GM18499 (cell line): ENCODE data around the gene NR3C1.

Source experiments
- ATAC-seq: cut with Tn5 transposase; IDR thresholded peaks from one replicate; pipeline ENCODE4 v1.9.1; 2021; ENCODE audit warnings: moderate number of reproducible peaks; ENCODE audit not compliant: insufficient read depth, unreplicated experiment

NR3C1 gene

GRCh38 chr5:143403593-143404415 is at the start of gene NR3C1:
Gene NR3C1, minus strand, starts transcription at chr5:143403686. Its CDS starts 2,847 bp downstream, at chr5:143400839.
- ATAC-seq = peak; percentile 30

DNA sequence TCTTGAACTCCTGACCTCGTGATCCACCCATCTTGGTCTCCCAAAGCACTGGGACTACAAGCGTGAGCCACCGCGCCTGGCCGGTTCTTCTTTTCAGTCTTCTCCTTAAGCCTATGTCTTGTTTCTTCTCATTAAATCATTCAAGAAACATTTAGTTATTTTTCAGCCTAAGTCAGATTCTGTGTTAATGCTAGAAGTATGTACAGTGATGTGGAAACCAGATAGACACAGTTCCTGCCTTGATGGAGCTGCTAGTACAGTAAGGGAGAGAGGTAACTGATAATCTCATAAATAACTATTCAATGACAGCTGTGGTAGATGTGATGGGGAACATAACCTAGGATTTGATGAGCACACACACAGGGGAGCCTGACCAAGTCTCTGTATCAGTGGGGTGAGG is 46.3 kb upstream of the NR3C1 start:
- ATAC-seq = no peak

- ATAC-seq = no peak
These were observed 45.0 kb upstream of the NR3C1 start for GRCh38 chr5:143448518-143448917.

GRCh38 chr5:143447983-143448382 is 44.5 kb upstream of the NR3C1 start:
- ATAC-seq = no peak

DNA sequence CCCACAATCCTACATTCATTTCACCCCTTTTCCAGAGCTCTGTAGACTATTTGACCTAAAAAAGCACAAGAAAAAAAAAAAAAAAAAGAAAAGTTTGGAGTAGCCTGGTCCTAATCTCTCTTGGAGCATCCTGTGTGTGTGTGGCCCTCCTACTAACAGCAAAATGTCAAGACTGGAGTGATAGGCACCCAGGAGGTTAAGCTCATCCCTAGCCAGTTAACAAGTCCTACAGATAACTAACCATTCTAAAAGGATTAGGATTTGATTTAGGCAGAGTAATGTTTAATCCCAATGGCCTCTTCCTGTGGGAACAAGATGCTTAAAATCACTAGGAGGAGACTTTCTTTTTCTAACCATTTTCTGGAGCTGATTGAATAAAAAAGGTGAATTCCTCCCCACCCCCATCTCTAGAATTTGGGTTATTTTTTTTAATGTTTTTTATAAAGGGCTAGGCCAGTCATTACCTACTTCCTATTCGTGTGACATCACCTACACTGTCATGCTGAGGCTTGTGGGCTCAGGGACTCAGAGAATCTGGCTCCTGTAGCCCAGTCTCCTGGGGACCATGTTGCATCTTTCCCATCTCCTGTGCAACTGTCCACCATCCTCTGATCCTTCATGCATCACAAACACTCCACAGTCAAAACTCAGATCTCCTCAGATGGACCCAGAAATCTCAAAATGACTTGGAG is 43.2 kb upstream of the NR3C1 start:
- ATAC-seq = no peak

- no peak for ATAC-seq
These were observed 42.3 kb upstream of the NR3C1 start for GRCh38 chr5:143445776-143446175.

DNA sequence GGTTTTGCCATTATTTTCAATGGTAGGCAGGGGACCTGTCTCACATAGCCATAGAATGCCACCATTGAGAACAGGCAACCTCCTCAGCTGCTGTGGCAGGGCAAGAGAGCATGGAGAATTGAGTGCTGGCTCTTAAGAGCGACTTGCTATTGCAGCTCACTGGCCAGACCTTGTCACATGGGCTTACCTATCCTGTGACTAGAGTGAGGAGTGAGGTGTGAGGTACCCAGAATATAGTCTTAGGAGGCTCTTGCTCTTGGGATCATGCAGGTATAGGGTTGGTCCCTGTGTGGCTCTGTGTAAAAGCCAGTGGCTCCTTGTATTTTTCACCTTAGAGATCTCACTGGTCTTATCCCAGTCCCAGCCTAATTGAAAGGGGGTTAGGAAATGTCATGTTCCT is 39.8 kb upstream of the NR3C1 start:
- ATAC-seq = no peak

GRCh38 chr5:143442385-143442784 is 38.9 kb upstream of the NR3C1 start:
- no peak for ATAC-seq

GRCh38 chr5:143440448-143441115 is 37.1 kb upstream of the NR3C1 start:
- no peak for ATAC-seq

DNA sequence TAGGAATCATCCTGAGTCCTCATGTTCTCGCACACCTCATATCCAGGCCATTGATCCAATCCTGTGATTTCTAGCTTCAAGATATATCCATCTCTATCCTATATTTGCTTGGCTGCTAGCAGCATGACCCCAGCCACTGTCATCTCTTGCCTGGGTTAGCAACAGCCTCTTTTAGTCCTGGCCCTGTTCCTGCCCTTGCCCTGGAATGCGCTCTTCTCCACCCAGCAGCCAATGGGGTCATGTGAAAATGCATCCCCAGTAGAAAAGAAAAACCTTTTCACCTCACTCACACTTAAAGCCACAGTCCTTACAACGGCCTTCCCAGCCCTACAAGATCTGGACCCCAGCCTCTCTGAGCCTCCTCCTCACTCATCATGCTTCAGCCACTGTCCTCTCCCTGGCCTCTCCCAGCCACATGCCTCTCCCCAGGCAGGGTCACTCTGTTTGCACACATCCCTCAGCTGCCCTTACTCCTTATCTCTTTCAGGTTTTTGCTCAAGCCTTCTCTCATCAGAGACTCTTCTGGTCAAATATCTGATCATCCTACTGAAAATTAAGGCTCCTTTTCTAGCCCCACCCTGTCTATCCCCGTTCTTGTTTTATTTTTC is 34.3 kb upstream of the NR3C1 start:
- no peak for ATAC-seq

DNA sequence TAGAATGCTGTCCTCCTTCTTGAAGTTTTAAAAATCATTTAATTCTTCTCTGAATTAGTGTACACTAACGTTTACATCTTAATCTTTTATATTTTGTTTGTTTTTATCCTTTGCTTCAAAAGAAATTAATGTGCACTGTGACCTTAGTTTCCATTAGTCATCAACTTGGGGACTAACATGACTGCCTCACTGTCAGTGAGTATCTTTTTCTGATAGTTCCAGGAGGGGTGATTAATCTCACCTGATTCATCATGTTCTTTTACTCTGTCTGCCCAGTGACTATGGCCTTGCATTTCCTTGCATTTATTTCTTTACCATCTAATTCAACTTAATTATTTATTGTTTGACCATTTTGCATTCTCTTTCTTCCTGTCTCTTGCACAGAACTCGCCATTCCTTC is 33.4 kb upstream of the NR3C1 start:
- no peak for ATAC-seq

DNA sequence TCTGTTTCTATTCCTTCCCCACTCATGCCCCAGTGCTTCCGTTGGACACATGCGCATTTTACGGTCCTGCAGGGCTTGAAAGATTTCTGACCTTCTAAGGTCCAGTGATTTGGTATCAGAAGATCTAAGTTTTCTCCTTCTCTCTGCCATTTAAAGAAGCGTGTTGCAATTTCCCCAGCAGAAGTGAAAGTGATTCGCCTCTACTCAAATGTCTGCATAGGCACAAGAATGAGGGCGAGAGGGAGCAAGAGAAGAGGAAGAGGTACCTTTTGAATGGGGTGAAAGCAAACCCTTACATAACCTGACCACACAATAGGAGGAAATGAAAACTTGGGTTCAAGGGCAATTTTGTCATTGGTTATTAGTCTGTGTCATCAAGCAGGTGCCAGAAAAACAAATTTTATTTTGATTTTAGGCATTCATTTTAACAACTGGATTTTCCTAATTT is 31.7 kb upstream of the NR3C1 start:
- peak; percentile 86 for ATAC-seq

- ATAC-seq = no peak
These were observed 31.0 kb upstream of the NR3C1 start for GRCh38 chr5:143434261-143435209.

- no peak for ATAC-seq
These were observed 30.2 kb upstream of the NR3C1 start for GRCh38 chr5:143433670-143434069.

- no peak for ATAC-seq
These were observed 29.3 kb upstream of the NR3C1 start for GRCh38 chr5:143432658-143433239.

GRCh38 chr5:143431789-143432188 is 28.3 kb upstream of the NR3C1 start:
- ATAC-seq = no peak

DNA sequence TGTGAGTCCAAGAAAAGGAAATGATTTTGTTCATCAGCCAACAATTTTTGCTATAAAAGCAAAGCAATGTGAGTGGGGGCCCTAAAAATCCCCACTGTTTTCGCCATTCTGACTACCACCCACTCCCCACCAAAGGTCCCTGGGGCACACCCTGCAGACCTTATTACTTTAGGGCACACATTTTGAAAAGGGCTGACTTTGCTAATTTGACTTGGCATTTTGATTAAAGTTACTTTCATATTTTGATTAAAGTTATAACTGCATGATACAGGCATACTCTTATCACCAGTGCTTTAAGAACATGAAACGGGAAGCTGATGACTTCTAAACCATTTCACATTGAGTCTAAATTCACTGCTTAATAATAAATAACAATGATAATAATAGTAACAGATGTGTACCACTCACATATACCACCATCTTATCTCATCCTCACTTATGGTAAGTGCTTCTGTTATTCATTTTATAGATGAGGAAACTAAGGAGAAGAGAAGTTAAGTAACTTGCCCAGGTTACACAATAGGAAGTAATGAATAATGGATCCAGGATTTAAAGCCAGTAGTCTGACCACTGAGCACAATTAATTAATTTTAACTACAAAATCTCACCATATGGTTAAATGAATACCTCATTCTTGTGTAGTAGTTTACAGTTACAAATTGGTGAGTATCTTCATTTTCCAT is 25.4 kb upstream of the NR3C1 start:
- ATAC-seq = no peak

DNA sequence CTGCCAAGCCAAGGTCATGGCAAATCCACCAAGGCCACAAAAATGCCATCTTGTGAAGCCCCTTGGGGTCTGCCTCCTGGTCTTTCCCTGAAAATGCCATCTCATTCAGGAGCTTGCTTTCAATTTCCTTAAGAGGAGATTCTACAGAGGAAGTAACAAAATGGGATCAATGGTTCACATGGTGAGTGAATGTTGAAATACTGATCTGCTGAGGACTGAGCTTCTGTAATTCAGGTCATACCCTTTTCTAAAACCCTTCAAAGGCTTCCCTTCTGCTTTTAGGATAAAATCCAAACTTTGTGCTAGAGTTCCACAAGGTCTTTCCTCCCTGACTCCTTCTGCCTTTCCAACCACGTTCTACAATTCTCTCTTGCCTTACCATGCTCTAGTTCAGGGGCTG is 24.7 kb upstream of the NR3C1 start:
- ATAC-seq = no peak
